Measurements from ENCODE around the gene OSBPL6. TPM values are rescaled to one million over a fixed set of nuclear protein-coding genes. Genes with fewer than 3 reads are reported as not detected.

Gene OSBPL6
- total and polyA plus RNA-seq, 3 donors from 2014 or later, result 1.7 to 3.8 (median 2.6) TPM

DNA sequence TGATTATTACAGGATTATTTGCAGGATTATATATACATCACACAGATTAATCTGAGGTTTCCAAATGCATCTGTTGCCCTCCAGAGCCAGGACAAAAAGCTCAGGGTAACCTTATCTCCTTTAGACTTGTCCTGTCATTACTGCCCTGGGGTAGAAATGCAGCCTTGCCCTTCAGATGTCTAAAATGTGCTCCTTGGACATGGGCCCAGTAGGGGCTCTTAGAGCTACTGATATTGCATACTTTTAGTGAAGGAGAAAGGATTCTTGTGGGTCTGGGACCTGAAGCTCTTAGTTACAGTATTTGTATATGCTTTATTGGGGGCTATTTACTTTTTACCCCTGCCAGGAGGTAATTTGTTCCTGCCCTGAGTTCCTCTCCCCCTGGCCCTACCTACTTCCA is 200.5 kb downstream of the OSBPL6 start:
- Histone ChIP-seq H3K4me3 (no peak overlapping the region), H3K4me1 (no peaks in the 10 kb centered on the region), H3K27me3 (no peaks in the 10 kb centered on the region), H3K36me3 (ENCODE audit: low read depth, missing control alignments) (no peaks in the 10 kb centered on the region), H3K9me3 (no peaks in the 10 kb centered on the region), H3K27ac (no peak overlapping the region)
- DNase-seq, result no peak
- intact Hi-C loops (cut with DNase I; ENCODE audit: low total_unique reads), result no loop called here
- TF ChIP-seq, protein P1, sequence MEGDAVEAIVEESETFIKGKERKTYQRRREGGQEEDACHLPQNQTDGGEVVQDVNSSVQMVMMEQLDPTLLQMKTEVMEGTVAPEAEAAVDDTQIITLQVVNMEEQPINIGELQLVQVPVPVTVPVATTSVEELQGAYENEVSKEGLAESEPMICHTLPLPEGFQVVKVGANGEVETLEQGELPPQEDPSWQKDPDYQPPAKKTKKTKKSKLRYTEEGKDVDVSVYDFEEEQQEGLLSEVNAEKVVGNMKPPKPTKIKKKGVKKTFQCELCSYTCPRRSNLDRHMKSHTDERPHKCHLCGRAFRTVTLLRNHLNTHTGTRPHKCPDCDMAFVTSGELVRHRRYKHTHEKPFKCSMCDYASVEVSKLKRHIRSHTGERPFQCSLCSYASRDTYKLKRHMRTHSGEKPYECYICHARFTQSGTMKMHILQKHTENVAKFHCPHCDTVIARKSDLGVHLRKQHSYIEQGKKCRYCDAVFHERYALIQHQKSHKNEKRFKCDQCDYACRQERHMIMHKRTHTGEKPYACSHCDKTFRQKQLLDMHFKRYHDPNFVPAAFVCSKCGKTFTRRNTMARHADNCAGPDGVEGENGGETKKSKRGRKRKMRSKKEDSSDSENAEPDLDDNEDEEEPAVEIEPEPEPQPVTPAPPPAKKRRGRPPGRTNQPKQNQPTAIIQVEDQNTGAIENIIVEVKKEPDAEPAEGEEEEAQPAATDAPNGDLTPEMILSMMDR (IDR thresholded peaks at IDR 0.05), result no peak
- no peak for TF ChIP-seq POLR2A (IDR thresholded peaks at IDR 0.05)

DNA sequence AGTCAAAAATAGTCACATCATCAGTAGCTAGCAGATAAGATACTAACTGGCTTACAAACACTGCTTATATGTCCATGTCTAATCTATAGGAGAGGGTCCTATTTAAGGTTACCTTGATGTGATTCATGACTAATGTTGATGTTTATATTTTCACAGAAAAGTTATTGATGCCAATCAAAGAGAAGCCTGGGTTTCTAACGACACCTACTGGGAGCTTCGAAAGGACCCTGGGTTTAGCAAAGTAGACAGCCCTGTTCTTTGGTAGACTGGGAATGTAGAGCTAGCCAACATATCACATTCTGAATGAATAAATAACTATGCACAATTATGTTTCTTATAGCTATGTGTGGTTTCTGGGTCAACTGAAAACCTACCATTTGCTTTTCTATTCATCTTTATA is 201.0 kb downstream of the OSBPL6 start:
- no peak for TF ChIP-seq POLR2A (IDR thresholded peaks at IDR 0.05)
- TF ChIP-seq, protein P1 (IDR thresholded peaks at IDR 0.05), result no peak
- Histone ChIP-seq H3K27ac (no peak overlapping the region), H3K27me3 (no peaks in the 10 kb centered on the region), H3K36me3 (ENCODE audit: low read depth, missing control alignments) (no peaks in the 10 kb centered on the region), H3K9me3 (no peaks in the 10 kb centered on the region), H3K4me3 (no peak overlapping the region), H3K4me1 (no peaks in the 10 kb centered on the region)
- intact Hi-C loops (cut with DNase I; ENCODE audit: low total_unique reads), result no loop called here
- 92 to 96% methylated on average over 2 of the region's 2 CpGs for WGBS, 2 donors
- DNase-seq, result no peak

DNA sequence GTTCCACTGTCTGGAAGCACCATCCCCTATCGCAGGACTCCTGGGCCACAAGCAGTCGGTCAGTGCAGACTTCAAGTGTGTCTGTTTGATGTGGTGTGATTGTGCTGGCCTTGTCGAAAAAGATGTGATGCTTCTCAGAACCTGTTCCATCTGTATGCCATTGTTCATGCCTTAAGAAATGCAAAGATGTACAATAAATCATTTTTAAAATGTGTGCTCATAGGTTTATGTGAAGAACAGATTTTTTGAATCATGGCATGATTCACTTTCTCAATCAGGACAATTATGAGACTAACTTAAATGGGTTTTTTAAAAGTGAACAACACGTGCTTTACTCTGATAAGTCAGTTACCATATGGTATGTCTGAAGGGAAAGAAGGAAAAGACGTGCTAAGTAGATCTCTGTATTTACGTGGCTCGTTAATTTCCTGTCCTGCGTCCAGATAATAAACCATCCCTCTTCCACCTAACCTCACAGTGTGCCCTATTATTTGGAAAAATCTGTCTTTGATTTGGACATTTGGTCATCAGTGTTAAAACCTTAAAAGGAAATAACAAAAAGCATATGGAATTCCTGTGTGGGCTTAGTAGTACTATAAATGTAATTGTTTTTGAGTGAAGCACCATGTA is 201.7 kb downstream of the OSBPL6 start:
- 81 to 87% methylated on average over 8 of the region's 8 CpGs for WGBS, 2 donors
- Histone ChIP-seq H3K4me1 (no peaks in the 10 kb centered on the region), H3K27me3 (no peaks in the 10 kb centered on the region), H3K27ac (no peak overlapping the region), H3K4me3 (no peak overlapping the region), H3K36me3 (ENCODE audit: low read depth, missing control alignments) (no peaks in the 10 kb centered on the region), H3K9me3 (no peaks in the 10 kb centered on the region)
- intact Hi-C loops (cut with DNase I; ENCODE audit: low total_unique reads), result no loop called here
- no peak for DNase-seq
- no peak for TF ChIP-seq POLR2A (IDR thresholded peaks at IDR 0.05)
- TF ChIP-seq, protein P1 (IDR thresholded peaks at IDR 0.05), result no peak

- Histone ChIP-seq H3K4me3 (no peak overlapping the region), H3K27me3 (no peaks in the 10 kb centered on the region), H3K36me3 (ENCODE audit: low read depth, missing control alignments) (no peaks in the 10 kb centered on the region), H3K4me1 (no peaks in the 10 kb centered on the region), H3K9me3 (no peaks in the 10 kb centered on the region), H3K27ac (no peak overlapping the region)
- DNase-seq, result no peak
- intact Hi-C loops (cut with DNase I; ENCODE audit: low total_unique reads), result no loop called here
- no peak for TF ChIP-seq POLR2A (IDR thresholded peaks at IDR 0.05)
- TF ChIP-seq, protein P1 (IDR thresholded peaks at IDR 0.05), result peak; percentile 39 to 73 (median 48)
- WGBS, 2 donors, result 27 to 46% methylated on average over 7 of the region's 7 CpGs
Measured at GRCh38 chr2:178397002-178397605, 202.8 kb downstream of the OSBPL6 start.

DNA sequence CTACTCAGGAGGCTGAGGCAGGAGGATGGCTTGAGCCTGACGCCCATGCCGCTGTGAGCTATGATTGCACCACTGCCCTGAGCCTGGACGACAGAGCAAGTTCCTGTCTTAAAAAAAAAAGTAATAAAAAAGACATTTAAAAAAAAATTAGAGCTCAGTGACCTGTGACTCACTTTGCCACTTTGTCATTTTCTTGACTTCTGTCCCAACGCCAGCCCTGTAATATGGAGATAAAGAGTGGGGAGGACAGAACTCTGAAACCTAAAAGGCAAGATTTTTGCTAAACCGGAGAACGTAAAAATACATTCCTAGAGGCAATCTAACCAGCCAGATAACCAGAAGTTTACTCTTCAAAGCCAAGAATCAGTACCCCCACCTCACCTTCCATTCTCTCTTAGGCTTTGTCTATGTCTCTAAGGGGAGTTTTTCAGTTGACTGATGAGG is 207.7 kb downstream of the OSBPL6 start:
- DNase-seq, result no peak
- H3K4me3 ChIP-seq, result no peak overlapping the region
- WGBS, 2 donors, result 57 to 63% methylated on average over 6 of the region's 6 CpGs
- intact Hi-C loops (cut with DNase I; ENCODE audit: low total_unique reads), result no loop called here
- H3K4me1 ChIP-seq, result no peaks in the 10 kb centered on the region
- H3K27ac ChIP-seq, result no peak overlapping the region
- TF ChIP-seq POLR2A (IDR thresholded peaks at IDR 0.05), result no peak
- TF ChIP-seq, protein P1 (IDR thresholded peaks at IDR 0.05), result no peak
- H3K27me3 ChIP-seq, result no peaks in the 10 kb centered on the region
- H3K36me3 ChIP-seq (ENCODE audit: low read depth, missing control alignments), result no peaks in the 10 kb centered on the region
- no peaks in the 10 kb centered on the region for H3K9me3 ChIP-seq
